HepG2 (cell line): Measurements from ENCODE around the gene MYO10.

ENCODE experiments used
- CTCF ChIP-seq: sonication (generic); formaldehyde crosslinking; IDR thresholded peaks from 2 replicates; pipeline ENCODE4 v1.5.0; 2020; ENCODE audit warnings: mild to moderate bottlenecking, missing genetic modification reagents, moderate library complexity
- JUND ChIP-seq: sonication (generic); formaldehyde crosslinking; IDR thresholded peaks from 2 replicates; pipeline ENCODE4 v1.8.0; 2022; ENCODE audit warnings: mild to moderate bottlenecking, missing genetic modification reagents
- KAT2B ChIP-seq: fragments of 150-350 bp; IDR thresholded peaks from 2 replicates; pipeline ENCODE4 v1.6.1; 2014; ENCODE audit warnings: low read depth, low read length, borderline replicate concordance
- SP1 ChIP-seq, 2 experiments: fragments of 450-650 bp in 1 of 2; sonication (generic) in 1 of 2; formaldehyde crosslinking in 1 of 2; IDR thresholded peaks; 2 replicates each; pipeline versions ENCODE4 v1.4.0 to v1.6.1; 2016 to 2020; ENCODE audit warnings: missing genetic modification reagents in 1 of 2

GRCh38 chr5:16924206-16924605, 11.9 kb downstream of the MYO10 start:
- no peak for TF ChIP-seq SP1 (IDR thresholded peaks at IDR 0.05)
- TF ChIP-seq SP1 (CRISPR knock-in tag; IDR thresholded peaks at IDR 0.05), result no peak
- no peak for TF ChIP-seq CTCF (CRISPR knock-in tag)
- TF ChIP-seq KAT2B, result no peak
- no peak for TF ChIP-seq JUND
